ENCODE measurements around the gene DVL2. TPM values are rescaled to one million over a fixed set of nuclear protein-coding genes. Genes with fewer than 3 reads are reported as not detected.

The DVL2 gene
- total and polyA plus RNA-seq, 12 donors, result 11.8 to 87.2 (median 44.4) TPM

DNA sequence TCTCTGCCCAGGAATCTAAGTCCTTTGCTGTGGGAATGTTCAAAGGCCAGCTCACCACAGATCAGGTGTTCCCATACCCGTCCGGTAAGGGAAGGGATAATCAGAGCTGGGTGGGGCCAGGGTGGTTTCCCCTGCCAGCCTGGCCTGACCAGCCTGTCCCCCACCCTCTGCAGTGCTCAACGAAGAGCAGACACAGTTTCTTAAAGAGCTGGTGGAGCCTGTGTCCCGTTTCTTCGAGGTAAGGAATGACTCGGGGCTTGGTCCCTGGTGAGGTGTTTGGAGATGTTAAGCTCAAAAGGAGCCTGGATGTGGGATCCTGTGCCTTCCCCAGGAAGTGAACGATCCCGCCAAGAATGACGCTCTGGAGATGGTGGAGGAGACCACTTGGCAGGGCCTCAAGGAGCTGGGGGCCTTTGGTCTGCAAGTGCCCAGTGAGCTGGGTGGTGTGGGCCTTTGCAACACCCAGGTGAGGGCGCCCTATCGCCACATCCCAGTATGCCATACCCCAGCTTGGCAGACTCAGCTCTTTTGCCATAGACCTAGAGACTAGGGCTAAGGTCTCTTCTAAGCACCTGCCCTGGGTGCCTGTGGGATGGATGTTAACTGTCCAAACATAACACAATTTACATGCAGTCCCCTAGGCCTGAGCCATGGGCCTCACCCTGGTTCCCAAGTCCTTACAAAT is 13.6 kb downstream of the DVL2 start:
- Histone ChIP-seq H3K9me3 (replicated peaks in 1 of 3) (no peaks in the 10 kb centered on the region), H3K4me1 (replicated peaks in 1 of 2) (peaks cover 46 to 71% of the 10 kb centered on the region in 2 donors), H3K36me3 (replicated peaks in 1 of 2) (peaks cover 0 to 38% of the 10 kb centered on the region in 2 donors), H3K27ac (peak overlapping the region; percentile 86 to 100 (median 97)), H3K4me3 (peak overlapping the region; percentile 48 to 99 (median 82)), H3K27me3 (no peaks in the 10 kb centered on the region)
- DNase-seq, result peak; percentile 75 to 90 (median 83)
- no peak for TF ChIP-seq POLR2A (IDR thresholded peaks at IDR 0.05)
- peak; percentile 7 to 52 (median 48) for TF ChIP-seq CTCF (IDR thresholded peaks at IDR 0.05)
- WGBS, 4 donors, result 15 to 19% (median 17%) methylated on average over 7 to 11 of the region's 11 CpGs
- intact Hi-C loops (cut with DNase I), result no loop called here

- intact Hi-C loops (cut with DNase I), result no loop called here
- TF ChIP-seq CTCF (IDR thresholded peaks at IDR 0.05) (no peak), POLR2A (IDR thresholded peaks at IDR 0.05) (peak; percentile 88 to 98)
- H3K27ac ChIP-seq, result peak within 1 kb of the TSS; percentile 86 to 100 (median 97)
- H3K36me3 ChIP-seq (replicated peaks in 1 of 2), result peaks cover 0 to 30% of the 10 kb centered on the region in 2 donors
- H3K4me1 ChIP-seq (replicated peaks in 1 of 2), result peaks cover 45 to 78% of the 10 kb centered on the region in 2 donors
- DNase-seq, result peak; percentile 92 to 97 (median 95)
- no peaks in the 10 kb centered on the region for H3K9me3 ChIP-seq (replicated peaks in 1 of 3)
- H3K27me3 ChIP-seq, result no peaks in the 10 kb centered on the region
- H3K4me3 ChIP-seq, result peak within 1 kb of the TSS; percentile 48 to 99 (median 82)
- WGBS, 4 donors, result 0 to 2% (median 1%) methylated on average over 22 to 63 of the region's 63 CpGs
These were observed 14.3 kb downstream of the DVL2 start, which contains the start of the genes ACADVL and DLG4 for GRCh38 chr17:7219812-7220592. TSS of gene ACADVL (plus strand) at chr17:7219938. CDS start at chr17:7219985, 47 bp downstream. TSS of gene DLG4 (minus strand) at chr17:7219836.

- peak overlapping the region; percentile 86 to 100 (median 97) for H3K27ac ChIP-seq
- TF ChIP-seq POLR2A (IDR thresholded peaks at IDR 0.05) (no peak), CTCF (IDR thresholded peaks at IDR 0.05) (no peak)
- no peaks in the 10 kb centered on the region for H3K27me3 ChIP-seq
- H3K36me3 ChIP-seq (replicated peaks in 1 of 2), result peaks cover 0 to 26% of the 10 kb centered on the region in 2 donors
- 16 to 19% (median 16%) methylated on average over 11 to 12 of the region's 12 CpGs for WGBS, 4 donors
- H3K4me1 ChIP-seq (replicated peaks in 1 of 2), result peaks cover 40 to 79% of the 10 kb centered on the region in 2 donors
- peak in 1 of 7 donors; percentile 35 for DNase-seq
- H3K4me3 ChIP-seq, result peak overlapping the region in 2 of 4 donors; percentile 87 to 99
- no peaks in the 10 kb centered on the region for H3K9me3 ChIP-seq (replicated peaks in 1 of 3)
- intact Hi-C loops (cut with DNase I), result no loop called here
These were observed 15.0 kb downstream of the DVL2 start for GRCh38 chr17:7219229-7219811.

GRCh38 chr17:7218758-7219157 is 15.6 kb downstream of the DVL2 start:
- intact Hi-C loops (cut with DNase I), result no loop called here
- H3K9me3 ChIP-seq (replicated peaks in 1 of 3), result no peaks in the 10 kb centered on the region
- H3K27me3 ChIP-seq, result no peaks in the 10 kb centered on the region
- H3K27ac ChIP-seq, result peak overlapping the region in 2 of 5 donors; percentile 99 to 100
- peaks cover 0 to 20% of the 10 kb centered on the region in 2 donors for H3K36me3 ChIP-seq (replicated peaks in 1 of 2)
- 69 to 82% (median 80%) methylated on average over 6 of the region's 6 CpGs for WGBS, 4 donors
- H3K4me3 ChIP-seq, result no peak overlapping the region
- H3K4me1 ChIP-seq (replicated peaks in 1 of 2), result peaks cover 45 to 78% of the 10 kb centered on the region in 2 donors
- TF ChIP-seq POLR2A (IDR thresholded peaks at IDR 0.05), result no peak
- TF ChIP-seq CTCF (IDR thresholded peaks at IDR 0.05), result no peak
- peak in 2 of 7 donors; percentile 27 to 39 for DNase-seq
